Measurements from ENCODE around the gene ACTL6A.
A peak's percentile ranks its signal among the peaks of the same experiment; 100 is the strongest.

ACTL6A gene

GRCh38 chr3:179563271-179563783 is 601 bp downstream of the ACTL6A start:
- TF ChIP-seq CTCF (IDR thresholded peaks at IDR 0.05; ENCODE audit: low read depth, low read length): peak; percentile 50; the same call in 1 of the 2 replicates
- Histone ChIP-seq H3K4me3 (ENCODE audit: low read depth, low read length) (peak overlapping the region; percentile 91), H3K9me3 (ENCODE audit: severe bottlenecking) (no peaks in the 10 kb centered on the region), H3K27ac (peak overlapping the region; percentile 99), H3K36me3 (peaks cover 4% of the 10 kb centered on the region; the same call in 1 of the 2 replicates), H3K27me3 (ENCODE audit: insufficient read depth, low read depth, severe bottlenecking) (no peaks in the 10 kb centered on the region)
- peak; percentile 74 for DNase-seq

GRCh38 chr3:179565496-179565895 is 2.8 kb downstream of the ACTL6A start:
- no peak overlapping the region for H3K4me3 ChIP-seq (ENCODE audit: low read depth, low read length)
- H3K27me3 ChIP-seq (ENCODE audit: insufficient read depth, low read depth, severe bottlenecking): no peaks in the 10 kb centered on the region
- no peaks in the 10 kb centered on the region for H3K9me3 ChIP-seq (ENCODE audit: severe bottlenecking)
- no peak for TF ChIP-seq CTCF (IDR thresholded peaks at IDR 0.05; ENCODE audit: low read depth, low read length)
- no peak overlapping the region for H3K27ac ChIP-seq
- no peak for DNase-seq
- peaks cover 15% of the 10 kb centered on the region for H3K36me3 ChIP-seq

GRCh38 chr3:179580992-179581391 is 18.3 kb downstream of the ACTL6A start:
- TF ChIP-seq CTCF (IDR thresholded peaks at IDR 0.05; ENCODE audit: low read depth, low read length): no peak
- Histone ChIP-seq H3K9me3 (ENCODE audit: severe bottlenecking) (no peaks in the 10 kb centered on the region), H3K27ac (no peak overlapping the region), H3K27me3 (ENCODE audit: insufficient read depth, low read depth, severe bottlenecking) (no peaks in the 10 kb centered on the region), H3K4me3 (ENCODE audit: low read depth, low read length) (no peak overlapping the region), H3K36me3 (peaks cover 84% of the 10 kb centered on the region)
- DNase-seq: no peak

- no peak for TF ChIP-seq CTCF (IDR thresholded peaks at IDR 0.05; ENCODE audit: low read depth, low read length)
- peaks cover 85% of the 10 kb centered on the region for H3K36me3 ChIP-seq
- no peak for DNase-seq
- no peaks in the 10 kb centered on the region for H3K27me3 ChIP-seq (ENCODE audit: insufficient read depth, low read depth, severe bottlenecking)
- no peak overlapping the region for H3K27ac ChIP-seq
- H3K4me3 ChIP-seq (ENCODE audit: low read depth, low read length): no peak overlapping the region
- no peaks in the 10 kb centered on the region for H3K9me3 ChIP-seq (ENCODE audit: severe bottlenecking)
Measured at GRCh38 chr3:179589143-179589542, 26.4 kb downstream of the ACTL6A start.

- peaks cover 87% of the 10 kb centered on the region for H3K36me3 ChIP-seq
- TF ChIP-seq CTCF (IDR thresholded peaks at IDR 0.05; ENCODE audit: low read depth, low read length): no peak
Measured at GRCh38 chr3:179590669-179591068, 27.9 kb downstream of the ACTL6A start.

GRCh38 chr3:179591313-179591712 is 28.6 kb downstream of the ACTL6A start:
- Histone ChIP-seq H3K4me3 (ENCODE audit: low read depth, low read length) (no peak overlapping the region), H3K36me3 (peaks cover 88% of the 10 kb centered on the region), H3K27me3 (ENCODE audit: insufficient read depth, low read depth, severe bottlenecking) (no peaks in the 10 kb centered on the region), H3K9me3 (ENCODE audit: severe bottlenecking) (no peaks in the 10 kb centered on the region), H3K27ac (no peak overlapping the region)
- DNase-seq: no peak
- no peak for TF ChIP-seq CTCF (IDR thresholded peaks at IDR 0.05; ENCODE audit: low read depth, low read length)

More at GRCh38 chr3:179590669-179591068, 27.9 kb downstream of the ACTL6A start:
- Histone ChIP-seq H3K4me3 (ENCODE audit: low read depth, low read length) (no peak overlapping the region), H3K27ac (no peak overlapping the region), H3K27me3 (ENCODE audit: insufficient read depth, low read depth, severe bottlenecking) (no peaks in the 10 kb centered on the region), H3K9me3 (ENCODE audit: severe bottlenecking) (no peaks in the 10 kb centered on the region)
- no peak for DNase-seq

Measured in WERI-Rb-1 (cell line).